ENCODE results near the gene DEXI.

DNA sequence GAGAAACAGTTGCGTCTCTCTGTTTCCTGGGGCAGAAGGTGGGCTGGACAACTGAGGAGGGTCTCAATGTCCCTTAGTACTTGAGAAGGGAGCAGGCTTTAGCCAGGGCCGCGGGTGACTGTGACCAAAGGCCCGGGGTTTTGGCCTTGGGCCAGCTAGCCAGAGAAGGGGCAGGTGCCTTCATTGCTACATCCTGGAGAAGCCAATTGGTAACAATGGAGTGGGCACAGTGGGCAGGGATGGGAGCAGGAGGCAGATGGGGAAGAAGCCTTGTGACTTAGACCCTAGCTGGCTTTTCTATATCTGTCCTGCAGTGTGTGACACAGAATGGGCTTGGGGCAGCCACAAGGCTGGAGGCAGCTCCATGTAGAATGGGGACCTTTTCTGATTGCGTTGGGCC is 48.1 kb upstream of the DEXI start:
- TF ChIP-seq, protein P1, sequence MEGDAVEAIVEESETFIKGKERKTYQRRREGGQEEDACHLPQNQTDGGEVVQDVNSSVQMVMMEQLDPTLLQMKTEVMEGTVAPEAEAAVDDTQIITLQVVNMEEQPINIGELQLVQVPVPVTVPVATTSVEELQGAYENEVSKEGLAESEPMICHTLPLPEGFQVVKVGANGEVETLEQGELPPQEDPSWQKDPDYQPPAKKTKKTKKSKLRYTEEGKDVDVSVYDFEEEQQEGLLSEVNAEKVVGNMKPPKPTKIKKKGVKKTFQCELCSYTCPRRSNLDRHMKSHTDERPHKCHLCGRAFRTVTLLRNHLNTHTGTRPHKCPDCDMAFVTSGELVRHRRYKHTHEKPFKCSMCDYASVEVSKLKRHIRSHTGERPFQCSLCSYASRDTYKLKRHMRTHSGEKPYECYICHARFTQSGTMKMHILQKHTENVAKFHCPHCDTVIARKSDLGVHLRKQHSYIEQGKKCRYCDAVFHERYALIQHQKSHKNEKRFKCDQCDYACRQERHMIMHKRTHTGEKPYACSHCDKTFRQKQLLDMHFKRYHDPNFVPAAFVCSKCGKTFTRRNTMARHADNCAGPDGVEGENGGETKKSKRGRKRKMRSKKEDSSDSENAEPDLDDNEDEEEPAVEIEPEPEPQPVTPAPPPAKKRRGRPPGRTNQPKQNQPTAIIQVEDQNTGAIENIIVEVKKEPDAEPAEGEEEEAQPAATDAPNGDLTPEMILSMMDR (IDR thresholded peaks at IDR 0.05): no peak
- no peak for TF ChIP-seq ZFX (IDR thresholded peaks at IDR 0.05; ENCODE audit: borderline replicate concordance)

All from 22Rv1 (cell line).